SK-N-MC (cell line): ENCODE data around the gene TPSG1.

ENCODE experiments used
- DNase-seq: peaks from one replicate; pipeline ENCODE4 v3.0.0-alpha.2; 2011; ENCODE audit warnings: low read depth, low spot score
- H3K27ac ChIP-seq: fragments of 200-600 bp; sonication (generic); 2 replicates; pipeline ENCODE4 v1.5.1; 2016; ENCODE audit warnings: mixed run types
- H3K36me3 ChIP-seq: fragments of 200-600 bp; sonication (generic); 2 replicates; pipeline ENCODE4 v1.6.1; 2017; ENCODE audit warnings: antibody characterized with exemption, low read length, mixed read lengths; ENCODE audit not compliant: insufficient read depth
- H3K4me3 ChIP-seq: fragments of 200-600 bp; sonication (generic); 2 replicates; pipeline ENCODE4 v1.5.1; 2016
- H3K9ac ChIP-seq: fragments of 200-600 bp; sonication (generic); 2 replicates; pipeline ENCODE4 v1.8.0; 2017; ENCODE audit warnings: mixed run types, mixed read lengths; ENCODE audit not compliant: insufficient read length
- H3K9me3 ChIP-seq: fragments of 200-600 bp; sonication (generic); 2 replicates; pipeline ENCODE4 v1.6.1; 2017; ENCODE audit warnings: low read depth, mild to moderate bottlenecking, antibody characterized with exemption, low read length, moderate library complexity, mixed read lengths
- EZH2 ChIP-seq: fragments of 200-600 bp; sonication (generic); IDR thresholded peaks from one replicate; pipeline ENCODE4 v1.6.1; 2017; ENCODE audit warnings: antibody characterized with exemption
- FOXP2 ChIP-seq: optimal IDR thresholded peaks from 2 replicates; pipeline ENCODE3; 2011; ENCODE audit warnings: mild to moderate bottlenecking, moderate library complexity; ENCODE audit not compliant: insufficient read depth; ENCODE audit errors: extremely low read length, control extremely low read depth
- POLR2AphosphoS5 ChIP-seq: IDR thresholded peaks from 2 replicates; pipeline ENCODE4 v1.6.1; 2012; ENCODE audit warnings: mild to moderate bottlenecking, low read depth, low read length, borderline replicate concordance

TPSG1 gene

GRCh38 chr16:1182950-1183907 lies 41.8 kb downstream of the TPSG1 start:
- H3K9ac ChIP-seq: no peak overlapping the region
- H3K4me3 ChIP-seq: peak overlapping the region; percentile 51; the same call in 1 of the 2 replicates
- no peak for TF ChIP-seq FOXP2
- TF ChIP-seq POLR2AphosphoS5: no peak
- TF ChIP-seq EZH2: no peak
- H3K27ac ChIP-seq: no peak overlapping the region
- DNase-seq: no peak
- H3K9me3 ChIP-seq: no peaks in the 10 kb centered on the region
- no peaks in the 10 kb centered on the region for H3K36me3 ChIP-seq

- TF ChIP-seq POLR2AphosphoS5 (no peak), EZH2 (no peak), FOXP2 (no peak)
- no peak overlapping the region for H3K4me3 ChIP-seq
- no peaks in the 10 kb centered on the region for H3K9me3 ChIP-seq
- no peaks in the 10 kb centered on the region for H3K36me3 ChIP-seq
- no peak overlapping the region for H3K27ac ChIP-seq
- DNase-seq: no peak
- H3K9ac ChIP-seq: no peak overlapping the region
Observed at GRCh38 chr16:1182316-1182671, 42.8 kb downstream of the TPSG1 start.

- Histone ChIP-seq H3K27ac (no peak overlapping the region), H3K36me3 (no peaks in the 10 kb centered on the region), H3K9ac (no peak overlapping the region), H3K4me3 (no peak overlapping the region), H3K9me3 (no peaks in the 10 kb centered on the region)
- DNase-seq: no peak
- TF ChIP-seq FOXP2 (no peak), EZH2 (no peak), POLR2AphosphoS5 (no peak)
Observed at GRCh38 chr16:1181404-1182315, 43.4 kb downstream of the TPSG1 start.

DNA sequence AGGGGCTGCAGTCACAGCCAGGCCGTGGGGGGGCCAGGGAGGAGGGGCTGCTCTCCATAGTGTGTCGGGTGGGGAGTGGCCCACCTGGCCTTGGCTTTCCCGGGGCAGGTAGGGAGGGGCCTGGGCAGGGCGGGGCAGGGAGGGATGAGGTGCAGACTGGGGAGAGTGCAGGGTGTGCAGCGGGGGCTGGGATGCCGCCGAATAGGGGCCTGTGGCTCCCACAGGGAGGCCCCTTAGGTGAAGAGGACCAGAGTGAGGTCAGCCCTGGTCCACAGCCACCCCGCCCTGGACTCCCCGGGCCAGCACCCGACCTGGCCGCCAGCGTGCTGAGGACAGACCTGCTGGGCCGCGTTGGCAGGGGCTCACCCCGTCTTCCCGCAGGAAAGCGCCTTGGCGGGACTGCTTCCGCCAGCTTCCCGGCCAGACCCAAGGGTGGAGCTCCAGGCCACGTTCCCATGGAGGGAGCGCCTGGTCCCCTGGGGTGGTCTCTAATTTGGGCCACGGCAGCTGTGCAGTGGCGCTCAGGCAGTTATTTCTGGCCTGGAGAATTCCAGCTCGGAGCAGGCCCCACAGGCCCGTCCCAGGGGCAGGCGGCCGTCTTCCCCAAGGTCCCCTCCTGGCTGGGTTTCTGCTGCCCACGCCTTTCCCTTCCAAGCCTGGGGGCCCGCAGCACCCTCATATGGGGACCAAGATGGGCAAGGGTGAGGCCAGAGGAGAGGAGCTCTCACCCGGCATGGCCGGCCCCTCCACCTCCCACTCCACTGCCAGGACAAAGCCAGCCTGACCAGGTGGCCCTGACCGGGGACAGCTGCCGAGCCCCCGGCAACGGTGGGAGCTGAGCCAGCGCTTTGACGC lies 44.3 kb downstream of the TPSG1 start:
- Histone ChIP-seq H3K36me3 (no peaks in the 10 kb centered on the region), H3K9me3 (no peaks in the 10 kb centered on the region), H3K27ac (no peak overlapping the region), H3K4me3 (no peak overlapping the region), H3K9ac (no peak overlapping the region)
- TF ChIP-seq POLR2AphosphoS5 (no peak), FOXP2 (no peak), EZH2 (no peak)
- no peak for DNase-seq

DNA sequence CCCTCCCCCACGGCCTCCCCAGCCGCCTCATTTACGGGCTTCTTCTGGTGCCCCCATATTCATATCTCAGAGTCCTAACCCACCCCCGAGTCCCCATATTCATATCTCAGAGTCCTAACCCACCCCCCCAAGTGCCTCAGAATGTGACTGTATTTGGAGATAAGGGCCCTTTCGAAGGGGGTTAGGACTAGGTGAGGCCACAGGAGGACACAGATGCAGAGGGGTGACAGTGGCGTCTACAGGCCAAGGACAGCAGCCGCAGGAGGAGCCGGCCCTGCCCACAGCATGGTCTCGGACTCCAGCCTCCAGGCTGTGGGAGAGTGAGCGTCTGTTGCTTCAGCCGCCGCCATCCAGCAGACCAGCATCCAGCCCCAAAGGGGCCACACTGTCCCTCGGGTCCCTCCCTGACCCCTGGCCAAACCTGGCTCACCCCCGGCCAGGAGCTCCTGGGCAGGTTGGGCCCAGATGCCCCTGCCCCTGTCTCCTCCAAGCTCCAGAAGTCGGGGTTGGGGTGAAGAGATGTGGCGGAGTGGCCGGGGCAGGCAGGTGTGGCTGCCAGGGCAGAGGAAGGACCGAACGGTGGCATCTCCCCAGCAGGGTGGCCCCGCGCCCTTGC lies 46.7 kb downstream of the TPSG1 start:
- no peaks in the 10 kb centered on the region for H3K9me3 ChIP-seq
- H3K9ac ChIP-seq: no peak overlapping the region
- no peak for DNase-seq
- H3K4me3 ChIP-seq: no peak overlapping the region
- TF ChIP-seq EZH2 (no peak), FOXP2 (no peak), POLR2AphosphoS5 (no peak)
- H3K27ac ChIP-seq: no peak overlapping the region
- H3K36me3 ChIP-seq: no peaks in the 10 kb centered on the region

- no peaks in the 10 kb centered on the region for H3K36me3 ChIP-seq
- H3K27ac ChIP-seq: no peak overlapping the region
- H3K9ac ChIP-seq: no peak overlapping the region
- no peaks in the 10 kb centered on the region for H3K9me3 ChIP-seq
- no peak for TF ChIP-seq POLR2AphosphoS5
- TF ChIP-seq EZH2: no peak
- TF ChIP-seq FOXP2: no peak
- H3K4me3 ChIP-seq: no peak overlapping the region
- DNase-seq: no peak
Observed at GRCh38 chr16:1177750-1178149, 47.3 kb downstream of the TPSG1 start.

- DNase-seq: no peak
- H3K4me3 ChIP-seq: no peak overlapping the region
Observed at GRCh38 chr16:1177053-1177452, 48.0 kb downstream of the TPSG1 start.

More at GRCh38 chr16:1177053-1177452, 48.0 kb downstream of the TPSG1 start:
- TF ChIP-seq FOXP2: no peak
- no peak for TF ChIP-seq EZH2
- TF ChIP-seq POLR2AphosphoS5: no peak
- Histone ChIP-seq H3K9ac (no peak overlapping the region), H3K27ac (no peak overlapping the region), H3K36me3 (no peaks in the 10 kb centered on the region), H3K9me3 (no peaks in the 10 kb centered on the region)
